Neuron (in vitro differentiated cells): ENCODE measurements around the gene ARSI.

Experiments
- H2AFZ ChIP-seq: one replicate; pipeline ENCODE4 v1.6.1; 2013; ENCODE audit warnings: low read depth, mild to moderate bottlenecking, inconsistent platforms, low read length, moderate library complexity
- H3K27me3 ChIP-seq: one replicate; pipeline ENCODE4 v1.6.1; 2013; ENCODE audit warnings: low read length; ENCODE audit not compliant: insufficient read depth
- H3K36me3 ChIP-seq: one replicate; pipeline ENCODE4 v1.6.1; 2013; ENCODE audit warnings: low read length; ENCODE audit not compliant: insufficient read depth
- H3K4me1 ChIP-seq: one replicate; pipeline ENCODE4 v1.6.1; 2013; ENCODE audit warnings: low read length; ENCODE audit not compliant: insufficient read depth
- H3K4me3 ChIP-seq: 2 replicates; pipeline ENCODE4 v1.5.1; 2013; ENCODE audit warnings: mild to moderate bottlenecking, low read length, moderate library complexity
- H3K9me3 ChIP-seq: one replicate; pipeline ENCODE4 v1.6.1; 2013; ENCODE audit warnings: low read length

Gene ARSI

GRCh38 chr5:150321784-150322183, 19.1 kb upstream of the ARSI start:
- Histone ChIP-seq H3K27me3 (no peaks in the 10 kb centered on the region), H3K4me3 (no peak overlapping the region), H2AFZ (no peak overlapping the region), H3K4me1 (peaks cover 37% of the 10 kb centered on the region), H3K36me3 (no peaks in the 10 kb centered on the region), H3K9me3 (no peaks in the 10 kb centered on the region)

- no peak overlapping the region for H3K4me3 ChIP-seq
- no peaks in the 10 kb centered on the region for H3K9me3 ChIP-seq
These were observed 18.5 kb upstream of the ARSI start for GRCh38 chr5:150321211-150321610.

GRCh38 chr5:150320044-150320613, 17.4 kb upstream of the ARSI start:
- Histone ChIP-seq H3K27me3 (no peaks in the 10 kb centered on the region), H3K36me3 (no peaks in the 10 kb centered on the region), H2AFZ (no peak overlapping the region), H3K4me3 (no peak overlapping the region), H3K9me3 (no peaks in the 10 kb centered on the region), H3K4me1 (peaks cover 35% of the 10 kb centered on the region)

More at GRCh38 chr5:150321211-150321610, 18.5 kb upstream of the ARSI start:
- H3K27me3 ChIP-seq: no peaks in the 10 kb centered on the region
- H2AFZ ChIP-seq: no peak overlapping the region
- no peaks in the 10 kb centered on the region for H3K36me3 ChIP-seq
- peaks cover 35% of the 10 kb centered on the region for H3K4me1 ChIP-seq

GRCh38 chr5:150319484-150319790, 16.7 kb upstream of the ARSI start:
- peaks cover 35% of the 10 kb centered on the region for H3K4me1 ChIP-seq
- H3K27me3 ChIP-seq: no peaks in the 10 kb centered on the region
- no peak overlapping the region for H2AFZ ChIP-seq
- H3K36me3 ChIP-seq: no peaks in the 10 kb centered on the region
- H3K9me3 ChIP-seq: no peaks in the 10 kb centered on the region
- H3K4me3 ChIP-seq: no peak overlapping the region

GRCh38 chr5:150318613-150319483, 16.1 kb upstream of the ARSI start:
- no peaks in the 10 kb centered on the region for H3K36me3 ChIP-seq
- no peaks in the 10 kb centered on the region for H3K27me3 ChIP-seq
- H2AFZ ChIP-seq: no peak overlapping the region
- H3K4me1 ChIP-seq: peaks cover 35% of the 10 kb centered on the region
- no peak overlapping the region for H3K4me3 ChIP-seq
- H3K9me3 ChIP-seq: no peaks in the 10 kb centered on the region

GRCh38 chr5:150317048-150318003, 14.6 kb upstream of the ARSI start:
- no peaks in the 10 kb centered on the region for H3K36me3 ChIP-seq
- no peaks in the 10 kb centered on the region for H3K27me3 ChIP-seq
- H3K9me3 ChIP-seq: no peaks in the 10 kb centered on the region
- H3K4me1 ChIP-seq: peaks cover 35% of the 10 kb centered on the region
- H3K4me3 ChIP-seq: no peak overlapping the region
- H2AFZ ChIP-seq: no peak overlapping the region

- H2AFZ ChIP-seq: no peak overlapping the region
- H3K4me1 ChIP-seq: peaks cover 35% of the 10 kb centered on the region
- no peaks in the 10 kb centered on the region for H3K27me3 ChIP-seq
- H3K36me3 ChIP-seq: no peaks in the 10 kb centered on the region
- no peak overlapping the region for H3K4me3 ChIP-seq
- no peaks in the 10 kb centered on the region for H3K9me3 ChIP-seq
These were observed 13.6 kb upstream of the ARSI start for GRCh38 chr5:150316320-150316719.

- no peaks in the 10 kb centered on the region for H3K9me3 ChIP-seq
- no peaks in the 10 kb centered on the region for H3K36me3 ChIP-seq
- no peak overlapping the region for H2AFZ ChIP-seq
- H3K4me1 ChIP-seq: peaks cover 30% of the 10 kb centered on the region
- no peaks in the 10 kb centered on the region for H3K27me3 ChIP-seq
- no peak overlapping the region for H3K4me3 ChIP-seq
These were observed 12.5 kb upstream of the ARSI start for GRCh38 chr5:150315245-150315644.

- H3K9me3 ChIP-seq: no peaks in the 10 kb centered on the region
- no peaks in the 10 kb centered on the region for H3K27me3 ChIP-seq
- H3K36me3 ChIP-seq: no peaks in the 10 kb centered on the region
- H3K4me3 ChIP-seq: no peak overlapping the region
- H2AFZ ChIP-seq: no peak overlapping the region
- H3K4me1 ChIP-seq: peaks cover 29% of the 10 kb centered on the region
These were observed 11.4 kb upstream of the ARSI start for GRCh38 chr5:150313921-150314716.

GRCh38 chr5:150313501-150313900, 10.8 kb upstream of the ARSI start:
- Histone ChIP-seq H3K9me3 (no peaks in the 10 kb centered on the region), H2AFZ (no peak overlapping the region), H3K36me3 (no peaks in the 10 kb centered on the region), H3K27me3 (no peaks in the 10 kb centered on the region), H3K4me1 (peaks cover 24% of the 10 kb centered on the region), H3K4me3 (no peak overlapping the region)

GRCh38 chr5:150312518-150312917, 9.8 kb upstream of the ARSI start:
- Histone ChIP-seq H3K4me3 (no peak overlapping the region), H3K9me3 (no peaks in the 10 kb centered on the region), H3K4me1 (peaks cover 19% of the 10 kb centered on the region), H3K27me3 (no peaks in the 10 kb centered on the region), H3K36me3 (no peaks in the 10 kb centered on the region), H2AFZ (no peak overlapping the region)

- H2AFZ ChIP-seq: no peak overlapping the region
- H3K4me3 ChIP-seq: no peak overlapping the region
- no peaks in the 10 kb centered on the region for H3K27me3 ChIP-seq
- peaks cover 17% of the 10 kb centered on the region for H3K4me1 ChIP-seq
- H3K9me3 ChIP-seq: no peaks in the 10 kb centered on the region
- H3K36me3 ChIP-seq: no peaks in the 10 kb centered on the region
These were observed 8.4 kb upstream of the ARSI start for GRCh38 chr5:150311015-150311692.
